Inferior parietal cortex (tissue), 1 donor: ENCODE results near the gene ELAVL3.
A peak's percentile ranks its signal among the peaks of the same experiment; 100 is the strongest.
"Not testable (repeated sequence)": the region's sequence is repeated elsewhere in the genome, so short reads cannot be mapped to it uniquely, and the experiment has no call there.

Source experiments
- DNase-seq: peaks from one replicate; pipeline ENCODE4 v3.0.0-alpha.2; 2016; ENCODE audit errors: extremely low spot score

The ELAVL3 gene

DNA sequence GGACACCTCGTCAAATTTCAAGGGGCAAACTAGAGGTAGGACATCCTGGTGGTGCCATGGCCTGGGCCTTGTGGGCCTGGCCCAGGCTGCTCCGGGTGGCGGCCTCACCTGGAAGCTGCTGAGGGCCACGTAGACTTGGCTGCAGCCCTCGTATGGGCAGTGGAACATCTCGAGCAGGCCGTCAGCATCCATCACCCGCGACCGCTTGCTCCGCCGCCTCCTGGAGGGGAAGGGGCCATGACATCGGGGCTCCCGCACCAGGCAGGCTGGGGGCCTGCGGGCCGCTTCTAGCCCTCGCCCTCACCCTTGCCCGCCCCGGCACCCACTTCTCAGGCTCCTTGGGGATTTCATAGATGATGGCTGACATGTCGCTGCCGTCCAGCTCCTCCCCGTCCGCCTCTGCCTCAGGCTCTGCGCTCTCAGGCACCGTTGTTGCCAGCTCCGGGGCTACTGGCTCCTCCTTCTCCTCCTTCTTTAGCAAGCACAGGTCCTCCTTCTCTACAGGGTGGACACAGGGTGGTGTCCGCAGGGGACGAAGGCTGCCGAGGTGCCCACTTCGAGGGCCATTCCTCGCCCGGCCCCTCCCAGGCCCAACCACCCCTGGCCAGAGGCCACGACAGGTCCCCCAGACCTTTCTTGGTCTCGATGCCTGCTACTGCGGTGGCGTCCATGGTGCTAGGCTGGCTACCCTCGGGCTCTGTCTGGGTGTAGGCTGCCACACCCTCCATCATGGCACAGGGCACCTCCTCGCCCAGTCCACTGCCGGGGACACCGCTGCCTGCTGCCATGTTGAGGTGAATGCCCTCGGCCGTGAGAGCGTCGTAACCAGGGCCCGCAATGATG lies 6.0 kb upstream of the ELAVL3 start:
- no peak for DNase-seq

DNA sequence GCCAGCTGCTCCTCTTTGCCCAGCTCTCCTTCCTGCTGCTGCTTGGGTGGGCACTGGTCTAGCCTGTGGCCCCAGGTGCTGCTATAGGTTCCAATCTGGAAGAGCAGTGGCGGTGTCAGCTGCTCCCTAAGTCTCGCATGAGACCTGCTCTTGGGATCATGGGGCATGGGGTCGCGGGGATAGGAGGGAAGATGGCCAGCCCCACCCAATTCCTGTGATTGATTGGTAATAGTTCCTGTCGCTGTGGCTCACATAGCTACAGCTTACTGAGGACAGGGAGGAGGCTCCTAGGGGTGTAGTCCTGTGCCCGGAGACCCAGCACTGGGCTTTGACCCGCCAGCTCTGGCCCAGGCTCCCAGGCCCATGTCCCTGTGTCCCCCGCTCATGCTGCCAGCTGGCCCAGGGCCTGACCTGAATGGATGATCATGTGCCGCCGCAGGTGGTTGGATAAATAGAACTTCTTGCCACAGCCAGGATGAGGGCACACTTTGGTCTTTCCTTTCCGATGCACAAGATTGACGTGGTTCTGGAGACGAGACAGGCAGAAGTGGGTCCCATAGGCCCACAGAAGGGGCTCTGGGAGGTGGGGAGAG lies 4.5 kb upstream of the ELAVL3 start:
- no peak for DNase-seq

DNA sequence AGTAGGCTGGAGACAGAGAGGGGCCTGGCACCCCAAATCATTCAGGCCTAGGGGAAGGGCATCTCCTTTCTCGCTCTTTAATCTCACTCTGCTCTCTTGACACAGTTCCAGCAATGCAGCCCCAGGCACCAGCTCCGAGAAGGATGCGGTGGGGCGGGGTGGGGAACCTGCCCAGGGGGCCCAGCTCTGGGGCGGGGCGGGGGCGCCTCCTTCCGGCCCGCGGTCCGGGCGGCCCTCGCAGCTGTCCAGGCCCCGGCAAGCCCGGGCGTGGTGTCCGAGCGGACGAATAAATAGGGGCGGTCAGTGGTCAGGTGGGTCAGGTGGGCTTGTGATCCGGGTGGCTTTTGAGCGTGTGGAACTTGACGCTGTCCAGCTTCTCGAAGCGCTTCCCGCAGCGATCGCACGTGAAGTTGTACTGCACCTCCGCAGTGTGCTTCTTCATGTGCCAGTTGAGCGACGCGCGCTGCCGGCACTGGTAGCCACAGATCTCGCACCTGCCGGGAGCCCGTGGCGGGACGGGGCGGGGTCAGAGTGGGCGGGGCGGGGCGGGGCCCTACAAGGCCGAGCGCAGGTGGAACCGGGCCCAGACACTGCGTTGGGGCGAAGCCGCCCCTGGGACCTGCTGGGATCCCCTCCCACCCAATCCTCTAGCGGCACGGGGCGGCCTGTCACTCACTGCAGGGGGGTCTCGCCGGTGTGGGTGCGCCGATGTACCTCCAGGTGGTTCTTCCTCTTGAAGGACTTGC lies 2.7 kb upstream of the ELAVL3 start:
- no peak for DNase-seq

DNA sequence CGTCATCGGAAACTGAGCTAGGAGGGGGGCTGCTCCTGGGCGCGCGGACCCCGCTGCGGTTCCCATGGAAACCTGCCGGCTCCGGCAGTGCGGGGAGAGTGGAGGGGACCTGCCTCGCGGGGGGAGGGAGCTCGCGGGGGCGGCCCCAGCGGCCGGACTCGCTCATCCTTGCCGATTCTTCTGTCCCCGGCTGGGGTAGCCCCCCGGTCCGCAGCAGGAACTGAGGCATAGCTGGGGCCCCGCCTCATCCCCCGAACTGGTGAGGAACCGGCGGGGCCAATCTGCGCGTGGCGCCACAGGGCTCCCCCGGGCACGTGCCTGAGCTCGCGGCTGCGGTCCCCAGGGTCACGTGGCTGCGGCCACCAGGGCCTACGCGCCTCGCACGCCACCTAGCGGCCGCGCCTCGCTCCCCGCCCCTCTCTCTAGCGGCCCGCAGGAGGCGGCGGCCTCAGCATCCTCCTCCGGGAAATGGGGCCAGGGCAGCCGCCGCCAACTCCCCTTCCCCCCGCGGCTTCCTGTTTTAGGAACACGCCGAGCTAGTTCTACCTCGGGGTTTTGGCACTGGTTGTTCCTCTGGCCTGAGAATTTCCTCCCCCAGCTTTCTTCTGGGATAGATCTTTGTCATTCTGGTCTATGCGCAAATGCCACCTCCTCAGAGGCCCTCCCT lies 1.7 kb upstream of the ELAVL3 start:
- peak; percentile 85 for DNase-seq

DNA sequence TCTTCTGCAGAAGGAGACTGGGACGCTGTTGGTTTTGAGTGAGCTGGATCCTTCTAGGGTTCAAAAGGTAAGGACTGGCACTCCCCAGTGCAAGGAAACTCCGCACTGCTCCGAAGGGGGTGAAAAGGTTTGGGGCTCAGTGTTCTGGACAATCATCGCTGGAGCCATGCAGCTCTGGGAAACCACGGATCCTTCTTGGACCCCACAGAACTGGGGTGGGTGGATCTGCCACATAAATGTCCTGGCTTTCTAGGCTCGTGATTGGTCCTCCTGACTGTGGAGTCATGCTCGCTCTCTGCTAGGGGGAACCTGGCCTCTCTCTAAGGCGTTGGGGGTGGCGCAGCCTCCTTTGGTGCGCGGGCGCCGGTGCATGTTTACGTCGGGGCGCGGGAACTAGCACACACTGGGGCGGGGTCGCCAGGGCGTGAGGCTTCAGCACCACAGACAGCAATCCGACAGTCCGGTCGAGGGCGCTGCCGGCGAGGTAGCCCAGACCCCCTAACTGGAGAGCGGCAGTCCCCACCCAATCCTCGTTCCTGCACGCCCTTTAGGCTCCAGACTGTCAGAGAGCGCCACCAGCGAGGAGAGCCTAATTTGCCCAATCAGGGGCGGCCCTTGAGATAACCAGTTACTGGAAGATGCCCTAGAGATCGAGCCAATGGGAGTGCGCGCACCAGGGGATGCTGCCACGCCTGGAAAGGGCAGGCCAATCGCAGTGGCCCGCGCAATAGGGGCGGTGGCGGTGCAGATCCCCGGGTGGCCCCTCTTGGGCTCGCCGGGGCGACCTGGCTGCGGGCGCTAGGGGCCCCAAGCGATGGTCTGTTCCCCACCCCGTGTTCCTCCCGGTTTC lies 913 bp upstream of the ELAVL3 start:
- peak; percentile 96 for DNase-seq

DNA sequence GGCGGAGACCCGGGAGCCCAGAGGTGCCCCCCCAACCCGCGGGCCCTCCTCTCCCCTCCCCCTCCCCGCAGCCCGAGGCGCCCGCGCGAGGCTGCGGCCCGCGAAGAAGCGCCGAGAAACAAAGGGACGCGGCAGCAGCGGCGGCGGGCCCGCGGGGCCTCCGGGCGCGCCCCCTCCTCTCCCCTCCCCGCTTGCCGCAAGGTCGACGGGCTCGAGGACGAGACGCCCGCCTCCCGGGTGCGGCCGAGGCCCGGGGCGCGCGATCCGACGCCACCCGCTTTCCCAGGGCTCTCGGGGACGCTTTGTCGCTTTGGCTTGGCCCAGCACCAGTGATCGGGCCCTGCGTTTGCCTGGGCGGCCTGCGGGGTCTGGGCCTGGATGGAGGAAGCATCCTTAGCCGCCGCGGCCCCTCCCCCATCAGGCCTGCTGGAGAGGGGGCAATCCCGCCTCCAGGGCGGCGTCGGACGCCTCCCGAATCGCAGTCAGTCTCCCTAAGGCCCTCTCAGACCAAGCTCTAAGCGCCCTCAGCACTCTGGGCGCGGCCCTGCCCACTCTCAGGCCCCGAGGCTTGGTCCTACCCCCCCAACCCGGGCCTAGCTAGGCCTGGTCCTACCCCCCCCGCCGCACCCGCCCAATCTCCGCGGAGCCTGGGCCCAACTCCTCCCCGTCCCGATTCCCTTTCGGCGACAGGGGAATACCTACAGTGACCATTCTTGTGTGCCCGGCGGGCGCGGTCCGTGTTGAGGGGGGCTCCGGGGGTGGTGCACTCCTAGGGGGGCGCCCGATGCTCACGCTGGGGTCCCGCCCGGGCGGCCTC lies 740 bp downstream of the ELAVL3 start:
- DNase-seq: no peak

DNA sequence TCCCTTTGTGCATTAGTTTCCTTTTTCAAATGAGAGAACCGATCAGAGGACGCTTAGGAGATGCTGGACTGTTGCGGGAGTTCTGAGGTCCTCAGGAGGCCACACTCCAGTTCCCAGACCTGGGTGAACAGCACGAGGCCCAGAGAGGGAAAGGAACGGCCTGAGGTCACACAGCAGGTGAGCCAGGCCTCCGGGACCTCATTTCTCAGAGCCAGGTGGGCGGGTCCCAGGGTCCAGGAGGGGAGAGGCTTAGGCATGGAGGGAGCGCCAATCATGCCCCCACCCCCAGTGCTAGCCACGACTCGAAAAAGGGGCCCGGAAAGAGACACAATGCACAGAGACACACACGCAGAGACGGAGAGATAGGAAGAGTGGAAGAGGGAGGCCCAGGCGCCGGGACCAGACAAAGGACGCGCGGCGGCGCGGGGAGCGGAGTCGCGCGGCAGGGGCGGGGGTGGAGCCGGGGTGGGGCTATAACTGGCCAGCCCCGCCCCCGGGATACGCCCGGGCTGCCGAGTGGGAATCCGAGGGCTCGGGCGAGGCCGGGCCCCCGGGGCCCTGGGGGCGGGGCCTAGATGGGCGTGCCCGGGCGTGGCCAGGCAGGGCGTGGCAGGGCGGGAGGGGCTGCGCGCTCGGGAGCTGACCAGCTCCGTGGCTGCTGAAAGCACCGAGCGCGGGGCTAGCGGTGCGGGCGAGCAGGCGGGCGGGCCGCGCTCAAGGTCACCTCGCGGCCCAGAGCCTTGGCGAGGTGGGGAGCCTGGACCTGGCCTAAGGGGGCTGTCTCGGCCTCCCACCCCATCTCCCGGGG lies 1.6 kb downstream of the ELAVL3 start:
- peak; percentile 62 for DNase-seq

DNA sequence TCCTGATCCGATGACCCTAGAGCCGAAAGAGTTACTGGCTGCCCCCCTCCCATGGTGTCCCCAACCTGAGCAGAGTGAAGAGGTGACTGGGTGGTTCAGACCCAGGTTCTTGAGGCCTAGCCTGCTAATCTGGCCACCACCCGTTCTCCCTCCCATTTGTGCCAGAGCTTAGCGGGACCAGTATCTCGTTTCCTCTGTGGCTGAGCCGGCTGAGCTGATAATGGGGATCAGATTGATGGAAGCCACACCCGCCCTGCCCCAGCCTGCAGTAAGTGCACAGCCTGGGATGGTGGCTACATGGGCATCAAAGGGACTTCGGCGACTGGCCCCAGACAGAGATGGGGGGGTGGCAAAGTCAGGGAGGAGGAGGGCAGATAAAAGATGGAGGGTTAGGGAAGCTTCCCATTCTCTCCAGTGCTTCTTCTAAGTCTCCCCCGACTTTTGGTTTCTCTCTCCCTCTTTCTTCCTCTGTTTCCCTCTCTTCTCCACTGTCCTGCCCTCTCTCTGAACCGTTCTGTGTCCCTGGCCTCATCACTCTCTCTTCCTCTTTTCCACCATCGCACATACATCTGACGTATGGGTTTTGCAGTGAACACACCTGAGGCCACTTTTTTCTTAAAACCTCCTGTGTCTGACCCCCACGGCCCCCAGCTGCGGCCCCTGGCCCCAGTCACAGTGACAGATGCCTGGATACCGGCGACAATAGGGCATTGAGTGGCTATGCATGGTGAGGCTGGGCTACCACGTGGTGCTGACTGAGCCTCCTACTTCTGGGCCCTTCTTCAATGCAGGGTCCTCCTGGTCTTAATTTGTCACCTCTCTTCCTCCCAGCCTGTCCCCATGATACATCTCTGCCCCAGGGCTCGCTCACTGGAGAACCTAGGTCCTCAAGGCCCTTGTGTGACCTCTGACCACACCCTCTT lies 2.4 kb downstream of the ELAVL3 start:
- DNase-seq: no peak

DNA sequence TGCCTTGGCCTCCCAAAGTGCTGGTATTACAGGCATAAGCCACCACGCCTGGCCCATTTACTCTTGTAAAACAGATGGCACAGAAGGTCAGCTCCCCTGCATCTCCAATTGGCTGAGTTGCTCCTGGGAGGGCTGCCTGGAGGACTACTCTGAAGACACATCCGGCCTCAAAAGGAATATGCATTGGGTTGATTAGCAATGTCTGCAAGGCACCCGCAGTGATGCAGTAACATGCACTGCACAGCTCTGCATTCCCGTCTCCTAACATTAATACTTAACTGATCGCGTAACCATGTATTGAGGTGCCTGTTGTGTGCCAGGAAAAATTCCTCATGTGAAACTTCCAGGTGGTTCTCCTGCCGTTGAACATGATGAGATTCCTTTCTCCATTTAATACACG lies 5.0 kb downstream of the ELAVL3 start:
- no peak for DNase-seq

DNA sequence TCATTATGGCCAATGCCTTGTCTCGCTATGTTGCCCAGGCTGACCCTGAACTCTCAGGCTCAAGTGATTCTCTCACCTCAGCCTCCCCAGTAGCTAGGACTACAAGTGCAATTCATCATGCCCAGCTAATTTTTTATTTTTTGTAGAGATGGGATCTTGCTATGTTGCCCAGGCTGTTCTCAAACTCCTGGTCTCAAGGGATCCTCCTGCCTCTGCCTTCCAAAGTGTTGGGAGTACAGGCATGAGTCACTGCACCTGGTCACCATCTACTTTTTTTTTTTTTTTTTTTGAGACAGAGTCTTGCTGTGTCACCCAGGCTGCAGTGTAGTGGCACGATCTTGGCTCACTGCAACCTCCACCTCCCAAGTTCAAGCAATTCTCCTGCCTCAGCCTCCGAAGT lies 5.5 kb downstream of the ELAVL3 start:
- not testable (repeated sequence) for DNase-seq

DNA sequence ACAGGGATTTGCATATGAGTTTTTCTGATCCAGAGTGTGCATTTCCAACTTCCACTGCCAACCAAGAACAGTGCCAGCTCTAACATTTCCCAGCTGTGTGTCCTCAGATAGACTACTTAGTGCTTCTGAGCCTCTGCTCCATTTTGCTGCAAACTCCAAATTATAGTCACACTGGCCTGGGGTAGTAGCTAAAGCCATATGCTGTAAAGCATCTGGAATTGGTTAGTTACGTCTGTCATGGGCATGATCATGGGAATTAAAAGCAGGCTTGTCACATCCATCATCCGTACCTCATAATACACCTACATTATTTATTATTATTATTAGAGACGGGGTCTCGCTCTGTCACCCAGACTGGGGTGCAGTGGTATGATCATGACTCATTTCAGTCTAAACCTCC lies 7.1 kb downstream of the ELAVL3 start:
- no peak for DNase-seq

DNA sequence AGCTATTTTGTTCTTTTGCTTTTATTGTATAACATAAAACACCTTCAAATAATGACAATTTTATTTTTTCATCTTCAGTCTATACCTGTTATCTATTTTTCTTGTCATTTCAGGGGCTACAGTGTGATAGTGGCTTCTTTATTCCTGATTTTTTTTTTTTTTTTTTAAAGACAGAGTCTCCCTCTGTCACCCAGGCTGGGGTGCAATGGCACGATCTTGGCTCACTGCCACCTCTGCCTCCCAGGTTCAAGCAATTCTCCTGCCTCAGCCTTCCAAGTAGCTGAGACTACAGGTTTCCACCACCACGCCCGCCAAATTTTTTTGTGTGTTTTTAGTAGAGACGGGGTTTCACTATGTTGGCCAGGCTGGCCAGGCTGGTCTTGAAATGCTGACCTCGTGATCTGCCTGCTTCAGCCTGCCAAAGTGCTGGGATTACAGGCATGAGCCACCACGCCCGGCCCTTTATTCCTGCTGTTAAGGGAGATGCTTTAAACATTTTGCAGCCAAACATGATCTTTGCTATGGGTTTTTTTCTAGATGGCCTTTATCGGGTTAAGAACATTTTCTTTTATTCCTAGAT lies 12.5 kb downstream of the ELAVL3 start:
- DNase-seq: not testable (repeated sequence)

DNA sequence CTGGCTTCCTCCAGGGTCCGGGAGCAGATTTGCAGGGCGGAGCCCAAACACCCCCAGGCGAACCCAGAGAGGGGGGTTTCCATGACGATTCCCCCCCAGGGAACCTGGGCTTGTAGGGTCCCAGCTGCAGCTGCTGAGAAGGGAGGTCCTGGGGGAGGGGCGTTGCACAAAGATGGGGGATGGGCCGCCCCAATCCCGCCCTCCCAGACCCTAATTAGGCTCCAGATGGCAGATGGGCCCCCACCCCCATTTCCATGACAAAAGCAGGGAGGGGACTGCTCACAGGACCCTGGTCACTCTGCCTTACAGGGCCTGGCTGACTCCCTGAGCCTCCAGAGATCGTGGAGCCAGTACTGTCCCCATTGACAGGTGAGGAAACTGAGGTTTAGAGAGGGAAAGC lies 15.2 kb downstream of the ELAVL3 start:
- no peak for DNase-seq

DNA sequence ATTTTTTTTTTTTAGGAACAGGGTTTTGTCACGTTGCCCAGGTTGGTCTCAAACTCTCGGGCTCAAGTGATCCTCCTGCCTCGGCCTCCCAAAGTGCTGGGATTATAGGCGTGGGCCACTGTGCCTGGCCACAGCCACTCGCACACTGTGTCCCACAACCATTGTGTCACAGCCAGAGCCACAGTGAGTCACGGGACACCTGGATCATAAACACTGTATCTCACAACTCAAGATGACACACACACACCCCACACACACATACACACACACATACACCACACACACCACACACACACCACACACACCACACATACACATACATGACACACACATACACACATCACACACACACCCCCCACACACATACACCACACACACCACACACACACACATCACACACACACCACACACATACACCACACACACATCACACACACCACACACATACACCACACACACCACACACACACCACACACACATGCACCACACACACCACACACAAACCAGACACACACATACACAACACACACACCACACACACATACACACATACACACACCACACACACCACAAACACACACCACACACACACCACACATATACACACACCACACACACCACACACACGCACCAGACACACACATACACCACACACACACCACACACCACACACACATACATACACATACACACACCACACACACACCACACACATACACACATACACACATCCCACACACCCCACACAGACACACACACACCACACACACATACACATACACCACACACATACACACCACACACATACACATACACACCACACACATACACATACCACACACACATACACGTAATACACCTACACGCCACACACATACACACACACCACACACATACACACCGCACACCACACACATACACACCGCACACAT lies 16.2 kb downstream of the ELAVL3 start:
- no peak for DNase-seq

DNA sequence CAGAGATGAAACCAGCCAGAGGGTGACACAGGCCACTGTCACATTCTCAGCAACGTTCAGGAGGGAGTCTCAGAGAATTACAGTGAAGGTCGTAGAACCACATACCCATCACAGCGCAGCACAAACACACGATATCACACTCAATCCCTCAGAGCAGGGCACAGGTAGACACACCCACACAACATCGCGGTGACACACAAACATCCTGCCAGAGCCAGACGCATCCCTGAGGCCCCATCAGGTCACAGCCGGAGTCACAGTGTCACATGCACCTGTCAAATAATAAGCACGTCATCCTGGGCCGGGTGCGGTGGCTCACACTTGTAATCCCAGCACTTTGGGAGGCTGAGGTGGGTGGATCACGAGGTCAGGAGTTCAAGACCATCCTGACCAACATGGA lies 17.5 kb downstream of the ELAVL3 start:
- DNase-seq: no peak

DNA sequence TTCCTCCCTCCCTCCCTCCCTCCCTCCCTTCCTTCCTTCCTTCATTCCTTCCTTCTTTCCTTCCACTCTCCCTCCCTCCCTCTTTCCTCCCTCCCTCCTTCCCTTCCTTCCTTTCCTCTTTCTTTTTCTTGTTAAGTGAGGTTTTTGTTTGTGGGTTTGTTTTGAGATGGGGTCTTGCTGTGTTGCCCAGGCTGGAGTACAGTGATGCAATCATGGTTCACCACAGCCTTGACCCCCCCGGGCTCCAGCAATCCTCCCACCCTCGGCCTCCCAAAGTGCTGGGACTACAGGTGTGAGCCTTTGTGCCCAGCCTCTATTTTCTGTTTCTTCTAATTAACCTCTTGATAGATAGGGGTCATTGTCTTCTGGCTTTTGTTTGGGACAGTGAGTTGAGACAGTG lies 19.4 kb downstream of the ELAVL3 start:
- DNase-seq: no peak

DNA sequence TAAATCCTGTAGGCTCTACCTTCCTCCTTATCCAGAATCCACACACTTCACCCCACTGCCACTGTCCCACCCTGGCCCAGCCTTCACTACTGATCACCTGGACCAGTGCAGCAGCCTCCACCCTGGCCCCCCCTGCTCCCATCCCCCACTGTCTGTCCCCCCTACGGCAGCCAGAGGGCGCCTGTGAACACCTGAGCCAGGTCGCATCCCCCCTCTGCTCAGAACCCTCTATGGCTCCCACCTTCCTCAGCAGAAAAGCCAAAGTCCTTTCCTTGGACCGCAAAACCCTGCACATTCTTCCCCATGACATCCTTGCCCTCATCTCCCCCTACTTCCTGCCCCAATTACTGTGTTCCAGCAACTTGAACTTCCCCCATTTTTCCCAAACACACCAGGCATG lies 20.6 kb downstream of the ELAVL3 start:
- no peak for DNase-seq
